Body of pancreas (tissue), 4 donors: ENCODE results near the gene HEXD. TPM values are rescaled to one million over a fixed set of nuclear protein-coding genes. Genes with fewer than 3 reads are reported as not detected.

Source experiments
- ATAC-seq: fragments of 150-250 bp; one replicate; pipeline ENCODE4 v1.9.1; 2016
- DNase-seq, 4 donors: peaks; one replicate each; pipeline ENCODE4 v3.0.0-alpha.2; 2019
- H3K27ac ChIP-seq, 4 donors: fragments of 200-600 bp; sonication (generic); 1 replicate in 3 of 4; 2 replicates in 1 of 4; pipeline versions ENCODE4 v1.5.1 to v1.6.1; 2016 to 2019; ENCODE audit warnings: mild to moderate bottlenecking in 1 of 4, mixed read lengths in 1 of 4, moderate library complexity in 1 of 4
- H3K27me3 ChIP-seq, 2 donors: fragments of 200-600 bp; sonication (generic); one replicate each; pipeline ENCODE4 v1.6.0; 2016; ENCODE audit warnings: mild to moderate bottlenecking in 1 of 2
- H3K36me3 ChIP-seq, 2 donors: fragments of 200-600 bp; sonication (generic); replicated peaks in 1 of 2; 2 replicates each; pipeline ENCODE4 v1.5.1; 2016; ENCODE audit warnings: low read depth in 2 of 2; ENCODE audit not compliant: insufficient read depth in 1 of 2
- H3K4me1 ChIP-seq: fragments of 200-600 bp; sonication (generic); one replicate; pipeline ENCODE4 v1.6.0; 2016
- H3K4me3 ChIP-seq, 2 donors: fragments of 200-600 bp; sonication (generic); 1 replicate in 1 of 2; 2 replicates in 1 of 2; pipeline ENCODE4 v1.5.1; 2016 to 2019
- H3K9me3 ChIP-seq, 3 donors: fragments of 200-600 bp; sonication (generic); 1 replicate in 2 of 3; 2 replicates in 1 of 3; pipeline ENCODE4 v1.5.1; 2016
- POLR2A ChIP-seq, 3 donors: fragments of 450-650 bp; IDR thresholded peaks; one replicate each; pipeline ENCODE4 v1.6.1; 2016; ENCODE audit warnings: antibody characterized with exemption in 3 of 3, mild to moderate bottlenecking in 2 of 3
- WGBS, 2 donors: methylation state at CpG; one replicate each; pipeline ENCODE4 v1.1.5; 2017; 5-methylcytosine and 5-hydroxymethylcytosine counted together
- intact Hi-C: fragments of 100-400 bp; cut with DNase I; formaldehyde crosslinking; loops from one replicate; pipeline ENCODE4 v1.15.1; 2023
- total RNA-seq, 2 donors: library from RNA; depleted of rRNA; stranded (reverse); fragments of >200 nt; gene quantifications; one replicate each; pipeline ENCODE4 v1.1.0, GENCODE V29; 2016
- TF ChIP-seq, protein P1 (sequence below), 7 experiments: fragments of 450-650 bp in 4 of 7; fragments of 200-600 bp in 3 of 7; sonication (generic) in 3 of 7; IDR thresholded peaks; one replicate each; pipeline ENCODE4 v1.5.1; 2016 to 2019; ENCODE audit warnings: antibody characterized with exemption in 7 of 7

HEXD gene
- total RNA-seq, 2 donors from 2014 or later = 54.7 to 188 TPM

DNA sequence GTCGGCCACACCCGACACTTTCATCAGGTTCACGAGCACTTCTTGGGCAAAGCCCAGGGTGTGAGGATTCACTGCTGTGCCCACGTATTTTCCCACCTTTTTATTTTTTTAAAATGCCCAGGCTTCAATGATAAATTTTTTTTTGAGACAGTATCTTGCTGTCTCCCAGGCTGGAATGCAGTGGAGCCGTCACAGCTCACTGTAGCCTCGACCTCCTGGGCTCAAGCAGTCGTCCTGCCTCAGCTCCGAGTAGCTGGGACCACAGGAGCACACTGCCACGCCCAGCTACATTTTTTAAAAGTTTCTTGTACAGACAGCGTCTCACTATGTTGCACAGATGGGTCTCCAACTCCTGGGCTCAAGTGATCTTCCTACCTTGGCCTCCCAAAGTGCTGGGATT is 28.8 kb upstream of the HEXD start:
- Histone ChIP-seq H3K9me3 (no peaks in the 10 kb centered on the region), H3K4me3 (no peak overlapping the region), H3K4me1 (peaks cover 24% of the 10 kb centered on the region), H3K27ac (no peak overlapping the region), H3K27me3 (no peaks in the 10 kb centered on the region), H3K36me3 (peaks cover 0 to 2% of the 10 kb centered on the region in 2 donors)
- intact Hi-C loops = no loop called here
- TF ChIP-seq POLR2A (IDR thresholded peaks at IDR 0.05) = no peak
- TF ChIP-seq, protein P1, sequence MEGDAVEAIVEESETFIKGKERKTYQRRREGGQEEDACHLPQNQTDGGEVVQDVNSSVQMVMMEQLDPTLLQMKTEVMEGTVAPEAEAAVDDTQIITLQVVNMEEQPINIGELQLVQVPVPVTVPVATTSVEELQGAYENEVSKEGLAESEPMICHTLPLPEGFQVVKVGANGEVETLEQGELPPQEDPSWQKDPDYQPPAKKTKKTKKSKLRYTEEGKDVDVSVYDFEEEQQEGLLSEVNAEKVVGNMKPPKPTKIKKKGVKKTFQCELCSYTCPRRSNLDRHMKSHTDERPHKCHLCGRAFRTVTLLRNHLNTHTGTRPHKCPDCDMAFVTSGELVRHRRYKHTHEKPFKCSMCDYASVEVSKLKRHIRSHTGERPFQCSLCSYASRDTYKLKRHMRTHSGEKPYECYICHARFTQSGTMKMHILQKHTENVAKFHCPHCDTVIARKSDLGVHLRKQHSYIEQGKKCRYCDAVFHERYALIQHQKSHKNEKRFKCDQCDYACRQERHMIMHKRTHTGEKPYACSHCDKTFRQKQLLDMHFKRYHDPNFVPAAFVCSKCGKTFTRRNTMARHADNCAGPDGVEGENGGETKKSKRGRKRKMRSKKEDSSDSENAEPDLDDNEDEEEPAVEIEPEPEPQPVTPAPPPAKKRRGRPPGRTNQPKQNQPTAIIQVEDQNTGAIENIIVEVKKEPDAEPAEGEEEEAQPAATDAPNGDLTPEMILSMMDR (IDR thresholded peaks at IDR 0.05) = no peak
- ATAC-seq = no peak
- WGBS, 2 donors = 89 to 94% methylated on average over 10 of the region's 10 CpGs
- DNase-seq = no peak

GRCh38 chr17:82390015-82390859 is 27.9 kb upstream of the HEXD start:
- intact Hi-C loops = no loop called here
- no peak for ATAC-seq
- H3K36me3 ChIP-seq = peaks cover 0 to 2% of the 10 kb centered on the region in 2 donors
- H3K4me1 ChIP-seq = peaks cover 16% of the 10 kb centered on the region
- H3K27ac ChIP-seq = no peak overlapping the region
- H3K4me3 ChIP-seq = no peak overlapping the region
- 93 to 95% methylated on average over 9 to 28 of the region's 34 CpGs for WGBS, 2 donors
- no peaks in the 10 kb centered on the region for H3K27me3 ChIP-seq
- TF ChIP-seq POLR2A (IDR thresholded peaks at IDR 0.05) = no peak
- DNase-seq = no peak
- H3K9me3 ChIP-seq = no peaks in the 10 kb centered on the region

- no peak overlapping the region for H3K27ac ChIP-seq
- no peaks in the 10 kb centered on the region for H3K27me3 ChIP-seq
- peaks cover 0 to 2% of the 10 kb centered on the region in 2 donors for H3K36me3 ChIP-seq
- 82 to 84% methylated on average over 12 to 13 of the region's 13 CpGs for WGBS, 2 donors
- H3K4me1 ChIP-seq = peaks cover 10% of the 10 kb centered on the region
- no peaks in the 10 kb centered on the region for H3K9me3 ChIP-seq
- intact Hi-C loops = no loop called here
- no peak for DNase-seq
- no peak overlapping the region for H3K4me3 ChIP-seq
- ATAC-seq = no peak
- TF ChIP-seq, protein P1 (IDR thresholded peaks at IDR 0.05) = no peak
- TF ChIP-seq POLR2A (IDR thresholded peaks at IDR 0.05) = no peak
Observed at GRCh38 chr17:82390860-82391435, 27.2 kb upstream of the HEXD start.

- no peak overlapping the region for H3K4me3 ChIP-seq
- H3K27me3 ChIP-seq = no peaks in the 10 kb centered on the region
- H3K4me1 ChIP-seq = peaks cover 10% of the 10 kb centered on the region
- ATAC-seq = no peak
- H3K27ac ChIP-seq = no peak overlapping the region
- peaks cover 0 to 2% of the 10 kb centered on the region in 2 donors for H3K36me3 ChIP-seq
- intact Hi-C loops = no loop called here
- DNase-seq = no peak
- WGBS, 2 donors = 93 to 97% methylated on average over 11 to 23 of the region's 23 CpGs
- no peaks in the 10 kb centered on the region for H3K9me3 ChIP-seq
- no peak for TF ChIP-seq POLR2A (IDR thresholded peaks at IDR 0.05)
- TF ChIP-seq, protein P1 (IDR thresholded peaks at IDR 0.05) = no peak
Observed at GRCh38 chr17:82391496-82392066, 26.6 kb upstream of the HEXD start.

DNA sequence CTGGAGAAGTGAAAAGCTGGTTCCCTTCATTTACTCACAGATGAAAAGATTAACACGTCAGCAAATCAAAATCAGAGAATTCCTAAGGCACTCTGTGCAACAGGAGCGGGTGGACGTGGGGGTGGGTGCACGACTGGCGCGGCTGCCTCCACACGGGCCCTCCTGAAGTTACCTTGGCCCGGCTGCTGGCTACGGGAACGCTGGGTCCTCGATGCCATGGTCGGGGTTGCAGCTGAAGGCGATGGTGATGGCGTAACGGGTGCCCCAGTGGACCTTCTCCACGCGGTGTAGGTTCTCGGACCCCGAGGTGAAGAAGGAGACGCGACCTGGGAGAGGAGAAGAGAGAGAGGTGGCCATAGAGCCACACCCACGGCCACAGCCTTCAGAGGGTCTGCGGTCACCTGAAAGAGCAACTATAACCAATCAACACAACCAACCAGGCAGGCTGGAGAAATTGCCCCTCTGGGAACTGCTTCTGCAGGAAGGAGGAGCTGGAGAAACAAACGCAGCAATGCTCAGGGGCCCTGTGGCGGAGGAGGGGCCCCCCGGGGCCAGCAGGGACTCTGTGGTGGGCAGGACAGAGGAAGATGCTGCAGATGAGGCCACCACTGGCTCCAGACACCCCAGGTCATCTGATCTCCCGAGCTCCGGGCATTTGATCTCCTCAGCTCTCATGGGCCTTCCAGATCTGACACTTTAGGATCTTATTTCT is 25.8 kb upstream of the HEXD start:
- 94% methylated on average over 23 to 27 of the region's 28 CpGs for WGBS, 2 donors
- no peaks in the 10 kb centered on the region for H3K27me3 ChIP-seq
- intact Hi-C loops = no loop called here
- no peak overlapping the region for H3K4me3 ChIP-seq
- no peak overlapping the region for H3K27ac ChIP-seq
- no peak for ATAC-seq
- H3K9me3 ChIP-seq = no peaks in the 10 kb centered on the region
- TF ChIP-seq POLR2A (IDR thresholded peaks at IDR 0.05) = no peak
- TF ChIP-seq, protein P1 (IDR thresholded peaks at IDR 0.05) = no peak
- peaks cover 10% of the 10 kb centered on the region for H3K4me1 ChIP-seq
- DNase-seq = no peak
- H3K36me3 ChIP-seq = peaks cover 0 to 2% of the 10 kb centered on the region in 2 donors
